GM12874 (cell line): Measurements from ENCODE around the gene ASRGL1.

Experiments used
- CTCF ChIP-seq: IDR thresholded peaks from 2 replicates; pipeline ENCODE4 v1.5.1; 2011; ENCODE audit warnings: low read depth, mild to moderate bottlenecking, control low read depth, low read length, moderate library complexity; ENCODE audit not compliant: insufficient read depth

Gene ASRGL1

GRCh38 chr11:62401811-62402210 lies 64.6 kb downstream of the ASRGL1 start:
- no peak for TF ChIP-seq CTCF

GRCh38 chr11:62402226-62402959 lies 65.1 kb downstream of the ASRGL1 start:
- TF ChIP-seq CTCF = no peak

DNA sequence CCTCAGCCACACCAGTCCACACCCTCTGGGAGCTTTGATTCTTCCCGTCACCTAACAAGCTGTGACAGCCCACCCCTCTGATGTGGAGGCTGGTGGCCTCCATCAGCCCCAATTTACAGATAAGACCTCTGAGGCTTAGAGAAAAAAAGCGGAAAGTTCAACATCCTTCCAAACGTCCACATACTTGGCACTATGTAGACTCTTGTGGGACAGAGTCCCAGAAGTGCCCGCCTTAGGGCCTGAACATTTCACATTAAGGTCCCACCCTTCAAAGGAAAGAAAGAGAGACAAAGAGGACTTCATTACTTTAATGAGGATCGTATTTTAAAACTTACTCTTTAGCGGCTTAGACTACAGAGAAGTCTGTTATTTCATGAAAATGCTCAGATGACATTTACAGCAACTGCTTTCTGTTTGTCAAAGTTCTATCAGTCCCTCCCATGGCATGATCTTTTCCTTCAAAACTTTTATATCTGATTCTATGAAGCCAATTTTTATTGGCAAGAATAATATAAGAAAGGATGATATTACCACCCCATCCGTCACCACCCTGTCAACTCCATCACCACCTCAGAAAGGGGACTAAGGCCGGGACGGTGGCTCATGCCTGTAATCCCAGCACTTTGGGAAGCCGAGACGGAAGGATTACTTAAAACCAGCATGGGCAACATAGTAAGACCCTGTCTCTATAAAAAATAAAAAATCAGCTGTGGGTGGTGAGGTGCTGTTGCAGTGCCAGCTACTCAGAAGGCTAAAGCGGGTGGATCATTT lies 65.9 kb downstream of the ASRGL1 start:
- TF ChIP-seq CTCF = no peak

DNA sequence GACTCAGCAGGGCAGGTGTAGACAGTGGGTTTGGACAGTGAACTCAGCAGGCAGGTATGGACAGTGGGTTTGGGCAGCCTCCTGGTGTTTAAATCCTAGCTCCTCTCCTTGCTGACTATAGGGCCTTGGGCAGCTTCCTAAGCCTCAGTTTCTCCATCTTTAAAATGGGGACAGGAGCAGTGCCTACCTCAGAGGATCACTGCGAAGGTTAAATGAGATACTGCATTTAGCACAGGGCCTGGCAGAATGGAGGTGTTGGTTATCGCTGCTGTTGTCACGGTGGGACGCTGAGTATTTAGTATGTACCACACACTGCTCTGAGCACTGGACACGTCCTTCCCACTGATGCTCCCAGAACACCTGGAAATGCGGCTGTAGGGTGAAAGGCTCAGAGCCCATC lies 67.2 kb downstream of the ASRGL1 start:
- no peak for TF ChIP-seq CTCF

DNA sequence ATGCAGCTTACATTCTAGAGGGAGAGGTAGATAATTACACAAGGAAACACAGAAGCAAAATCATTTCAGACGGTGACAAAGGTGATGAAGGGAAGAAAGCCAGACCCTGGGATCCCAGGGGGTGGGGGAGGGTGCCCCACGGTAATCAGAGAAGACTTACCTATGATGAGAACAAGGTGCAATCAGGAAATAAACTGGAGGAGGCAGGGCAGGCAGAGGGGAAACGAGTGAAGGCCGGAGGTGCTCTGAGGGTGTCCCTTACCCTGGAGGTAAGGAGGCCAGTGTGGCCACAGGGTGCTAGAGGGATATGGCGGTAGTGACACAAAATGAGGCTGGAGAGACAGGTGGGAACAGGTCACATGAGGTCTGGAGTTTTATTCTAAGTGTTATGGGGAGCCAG lies 67.7 kb downstream of the ASRGL1 start:
- no peak for TF ChIP-seq CTCF

DNA sequence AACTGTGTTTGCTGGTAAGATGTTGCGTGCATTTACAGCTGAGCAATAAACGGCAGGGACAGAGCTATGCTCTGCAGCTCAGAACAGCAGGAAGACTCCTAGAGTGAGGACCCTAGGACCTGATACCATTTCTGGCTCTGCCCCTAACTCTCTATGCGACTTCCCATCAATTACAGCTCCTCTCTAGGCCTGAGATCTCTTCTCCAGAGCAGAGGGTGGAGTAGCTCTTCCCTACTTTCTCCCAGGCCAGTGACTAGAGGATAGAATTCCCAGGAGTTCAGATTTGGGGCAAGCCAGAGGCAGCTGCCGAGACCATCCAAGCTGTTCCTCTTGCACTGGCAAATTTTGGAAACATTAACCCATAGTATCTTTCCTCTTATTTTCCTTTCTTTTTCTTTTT lies 68.8 kb downstream of the ASRGL1 start:
- no peak for TF ChIP-seq CTCF

DNA sequence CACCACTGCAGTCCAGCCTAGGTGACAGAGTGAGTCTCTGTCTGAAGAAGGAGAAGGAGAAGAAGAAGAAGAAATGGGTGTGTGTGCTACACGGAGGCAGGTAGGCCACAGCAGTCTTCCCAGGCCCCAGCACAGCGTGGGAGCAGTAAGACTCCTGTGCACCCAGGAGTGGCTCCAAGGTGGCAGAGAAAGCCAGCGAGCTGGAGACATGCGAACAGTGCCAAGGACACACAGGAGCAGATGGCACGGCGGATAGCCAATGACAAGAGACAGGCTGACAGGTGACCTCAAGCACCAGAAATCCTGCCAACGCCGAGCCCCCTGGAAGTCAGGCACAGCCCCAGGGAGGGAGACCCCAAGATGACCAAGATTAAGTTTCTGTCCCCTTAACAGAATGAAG lies 72.6 kb downstream of the ASRGL1 start:
- no peak for TF ChIP-seq CTCF
